Measurements from ENCODE around the gene CCDC50.

DNA sequence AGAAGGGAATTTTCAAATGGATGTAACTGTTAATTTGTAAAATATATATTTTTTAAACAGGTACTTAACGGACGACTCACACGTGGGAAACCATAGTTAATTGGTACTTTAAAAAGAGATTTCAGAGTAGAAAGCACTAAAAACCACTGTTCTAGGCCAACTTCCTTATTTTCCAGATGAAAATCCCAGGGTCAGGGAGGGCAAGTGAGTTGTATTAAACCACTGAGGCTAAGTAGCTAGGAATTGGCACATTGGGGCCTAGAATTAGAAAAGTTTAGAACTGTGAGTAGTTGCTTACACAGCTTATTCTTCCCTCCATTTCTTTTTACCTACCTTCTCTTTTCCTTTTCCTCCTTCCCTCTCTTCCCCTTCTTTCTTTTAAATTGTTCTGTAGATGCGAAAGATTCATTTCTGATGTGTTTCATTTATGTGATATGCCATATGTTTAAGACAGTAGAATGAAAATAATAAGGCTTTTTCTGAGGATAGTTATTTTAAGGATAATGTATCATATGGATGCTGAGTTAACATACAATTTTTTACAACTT is 5.2 kb downstream of the CCDC50 start:
- TF ChIP-seq RXRA (IDR thresholded peaks at IDR 0.05; ENCODE audit: insufficient read depth, low read depth, low read length): no peak
- TF ChIP-seq POLR2AphosphoS5 (IDR thresholded peaks at IDR 0.05; ENCODE audit: low read depth, low read length): no peak

All from H1 (cell line).